Measurements from ENCODE around the gene PSMD12. TPM values are rescaled to one million over a fixed set of nuclear protein-coding genes. Genes with fewer than 3 reads are reported as not detected.

Gene PSMD12
- polyA plus RNA-seq, 1 of the 3 experiments (the other 2 are of a cell fraction) = 31.4 TPM

DNA sequence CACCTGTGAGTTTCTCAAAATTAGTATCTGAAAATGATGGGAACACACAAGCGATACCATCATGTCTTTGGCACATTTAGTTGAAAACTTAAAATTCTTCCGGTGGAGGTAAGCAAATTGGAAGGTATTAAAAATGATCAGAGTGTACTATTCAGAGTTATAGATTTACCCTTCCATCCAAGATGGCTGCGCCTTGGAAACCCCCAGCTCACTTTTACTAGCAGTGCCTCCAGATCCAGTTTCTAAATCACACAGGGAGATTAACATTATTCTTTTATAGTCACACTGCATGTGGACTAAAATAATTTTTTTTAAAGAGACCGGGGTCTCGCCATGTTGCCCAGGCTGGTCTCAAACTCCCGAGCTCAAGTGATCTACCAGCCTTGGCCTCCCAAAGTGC lies 25.7 kb upstream of the PSMD12 start:
- Histone ChIP-seq H4K20me1 (ENCODE audit: insufficient read depth) (no peaks in the 10 kb centered on the region), H3K27me3 (ENCODE audit: insufficient read depth) (no peaks in the 10 kb centered on the region), H3K9me2 (no peaks in the 10 kb centered on the region), H3K9me3 (no peaks in the 10 kb centered on the region), H3K79me2 (ENCODE audit: insufficient read depth) (peaks cover 47% of the 10 kb centered on the region), H3K36me3 (replicated peaks in 1 of 2; ENCODE audit: control insufficient read depth in 1 of 2, insufficient read depth in 2 of 2, low read length in 1 of 2) (no peaks in the 10 kb centered on the region), H3K4me1 (ENCODE audit: control insufficient read depth in 1 of 2, insufficient read depth in 2 of 2, low read depth in 1 of 2, low read length in 1 of 2) (peaks cover 5 to 6% of the 10 kb centered on the region in 2 experiments; a peak in 2 of 4 replicates), H3F3A (replicated peaks; ENCODE audit: insufficient read depth) (peaks cover 21% of the 10 kb centered on the region), H2AFZ (ENCODE audit: low read depth) (no peak overlapping the region), H3K4me2 (no peak overlapping the region), H3K4me3 (ENCODE audit: low read depth in 2 of 2, low read length in 1 of 2) (no peak overlapping the region), H3K9ac (no peak overlapping the region), H3K27ac (ENCODE audit: low read depth in 2 of 2, low read length in 1 of 2) (peak overlapping the region in 1 of 2 experiments; percentile 93; a peak in 1 of 4 replicates)
- POLR2A ChIA-PET = no interaction called here
- CTCF ChIA-PET = interaction anchor here (0.8 kb wide), 1 partner anchor 84 kb away, joined by 3 read pairs; no protein-coding TSS in a partner anchor
- no peak for TF ChIP-seq CHD2 (IDR thresholded peaks at IDR 0.05; ENCODE audit: low read length, partially characterized antibody)
- no peak for TF ChIP-seq FOSL2 (IDR thresholded peaks at IDR 0.05; ENCODE audit: borderline replicate concordance, low read depth)
- no peak for TF ChIP-seq GABPA (IDR thresholded peaks at IDR 0.05; ENCODE audit: low read depth)
- no peak for DNase-seq
- WGBS (ENCODE audit: low lambda C conversion rate) = 95% methylated on average over 6 of the region's 6 CpGs

DNA sequence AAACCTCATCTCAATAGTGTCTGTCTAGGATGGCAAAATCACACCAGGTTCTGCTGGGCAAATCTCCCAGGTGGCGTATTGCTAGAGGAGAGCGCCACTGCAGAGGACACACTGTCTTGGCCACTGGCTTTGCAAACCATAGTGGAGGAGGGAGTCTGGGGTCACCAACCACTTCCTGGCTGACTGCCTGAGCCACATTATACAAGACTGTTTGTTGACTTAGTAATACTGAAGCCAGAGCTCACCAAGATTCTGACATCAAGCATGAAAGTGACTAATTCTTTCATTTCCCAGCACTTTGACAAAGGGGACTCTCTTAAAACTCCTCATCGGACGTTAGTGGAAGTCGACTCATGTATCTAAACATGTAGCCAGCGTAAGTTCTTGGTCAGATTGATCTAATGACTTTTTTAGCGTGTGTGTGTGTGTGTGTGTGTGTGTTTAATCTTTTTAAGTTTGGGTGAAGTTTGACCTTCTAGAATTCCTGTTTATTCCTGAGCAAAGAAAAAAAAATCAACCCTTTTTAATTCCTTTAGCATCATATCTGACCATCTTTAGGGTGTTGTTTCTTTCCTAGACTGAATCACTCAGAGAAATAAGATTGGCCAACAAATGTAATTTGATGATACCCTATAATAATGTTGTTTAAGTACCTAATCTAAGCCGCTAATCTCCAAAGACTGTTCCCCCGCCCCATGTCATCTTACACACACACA lies 24.4 kb upstream of the PSMD12 start:
- Histone ChIP-seq H3K4me3 (ENCODE audit: low read depth in 2 of 2, low read length in 1 of 2) (no peak overlapping the region), H3K4me1 (ENCODE audit: control insufficient read depth in 1 of 2, insufficient read depth in 2 of 2, low read depth in 1 of 2, low read length in 1 of 2) (peaks cover 11 to 12% of the 10 kb centered on the region in 2 experiments), H3K9me3 (no peaks in the 10 kb centered on the region), H3K27me3 (ENCODE audit: insufficient read depth) (no peaks in the 10 kb centered on the region), H3F3A (replicated peaks; ENCODE audit: insufficient read depth) (peaks cover 21% of the 10 kb centered on the region), H2AFZ (ENCODE audit: low read depth) (no peak overlapping the region), H3K4me2 (peak overlapping the region; percentile 54), H3K79me2 (ENCODE audit: insufficient read depth) (peaks cover 56% of the 10 kb centered on the region), H3K9ac (peak overlapping the region; percentile 45; the same call in 1 of the 2 replicates), H4K20me1 (ENCODE audit: insufficient read depth) (no peaks in the 10 kb centered on the region; the same call in 1 of the 2 replicates), H3K9me2 (no peaks in the 10 kb centered on the region), H3K36me3 (replicated peaks in 1 of 2; ENCODE audit: control insufficient read depth in 1 of 2, insufficient read depth in 2 of 2, low read length in 1 of 2) (no peaks in the 10 kb centered on the region), H3K27ac (ENCODE audit: low read depth in 2 of 2, low read length in 1 of 2) (peak overlapping the region in 1 of 2 experiments; percentile 93; a peak in 3 of 4 replicates)
- 20% methylated on average over 9 of the region's 9 CpGs for WGBS (ENCODE audit: low lambda C conversion rate)
- TF ChIP-seq FOSL2 (IDR thresholded peaks at IDR 0.05; ENCODE audit: borderline replicate concordance, low read depth) = peak; percentile 73; the same call in 1 of the 2 replicates
- TF ChIP-seq NFIC (IDR thresholded peaks at IDR 0.05; ENCODE audit: borderline replicate concordance) = peak; percentile 64
- TF ChIP-seq MAX (IDR thresholded peaks at IDR 0.05; ENCODE audit: low read depth) = 0 out of 2 replicates have a peak, but pooled peaks have one; percentile 55
- TF ChIP-seq POLR2AphosphoS5 (IDR thresholded peaks at IDR 0.05; ENCODE audit: low read depth, low read length) = peak; percentile 61; the same call in 1 of the 2 replicates
- no peak for TF ChIP-seq EZH2phosphoT487 (IDR thresholded peaks at IDR 0.05; ENCODE audit: borderline replicate concordance, low read depth)
- TF ChIP-seq ZBTB33 (IDR thresholded peaks at IDR 0.05; ENCODE audit: borderline replicate concordance, low read depth) = no peak
- peak; percentile 55; the same call in 1 of the 2 replicates for TF ChIP-seq GATA2 (CRISPR knock-in tag; IDR thresholded peaks at IDR 0.05)
- TF ChIP-seq, protein P1, sequence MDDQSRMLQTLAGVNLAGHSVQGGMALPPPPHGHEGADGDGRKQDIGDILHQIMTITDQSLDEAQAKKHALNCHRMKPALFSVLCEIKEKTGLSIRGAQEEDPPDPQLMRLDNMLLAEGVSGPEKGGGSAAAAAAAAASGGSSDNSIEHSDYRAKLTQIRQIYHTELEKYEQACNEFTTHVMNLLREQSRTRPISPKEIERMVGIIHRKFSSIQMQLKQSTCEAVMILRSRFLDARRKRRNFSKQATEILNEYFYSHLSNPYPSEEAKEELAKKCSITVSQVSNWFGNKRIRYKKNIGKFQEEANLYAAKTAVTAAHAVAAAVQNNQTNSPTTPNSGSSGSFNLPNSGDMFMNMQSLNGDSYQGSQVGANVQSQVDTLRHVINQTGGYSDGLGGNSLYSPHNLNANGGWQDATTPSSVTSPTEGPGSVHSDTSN (IDR thresholded peaks at IDR 0.05) = peak; percentile 68
- peak; percentile 55; the same call in 1 of the 2 replicates for TF ChIP-seq JUND (IDR thresholded peaks at IDR 0.05)
- no peak for TF ChIP-seq MXI1 (IDR thresholded peaks at IDR 0.05; ENCODE audit: low read depth, low read length)
- TF ChIP-seq TCF12 (IDR thresholded peaks at IDR 0.05) = peak; percentile 84
- TF ChIP-seq RXRA (IDR thresholded peaks at IDR 0.05; ENCODE audit: borderline replicate concordance, low read depth) = peak; percentile 5; the same call in 1 of the 2 replicates
- TF ChIP-seq EP300 (IDR thresholded peaks at IDR 0.05; ENCODE audit: borderline replicate concordance in 1 of 2, low read depth in 1 of 2, low read length in 1 of 2) = peak in 1 of 2 experiments; percentile 67; a peak in 1 of 4 replicates
- TF ChIP-seq SIN3A (IDR thresholded peaks at IDR 0.05; ENCODE audit: borderline replicate concordance, low read depth, low read length) = peak; percentile 71; the same call in 1 of the 2 replicates
- TF ChIP-seq, protein P2, sequence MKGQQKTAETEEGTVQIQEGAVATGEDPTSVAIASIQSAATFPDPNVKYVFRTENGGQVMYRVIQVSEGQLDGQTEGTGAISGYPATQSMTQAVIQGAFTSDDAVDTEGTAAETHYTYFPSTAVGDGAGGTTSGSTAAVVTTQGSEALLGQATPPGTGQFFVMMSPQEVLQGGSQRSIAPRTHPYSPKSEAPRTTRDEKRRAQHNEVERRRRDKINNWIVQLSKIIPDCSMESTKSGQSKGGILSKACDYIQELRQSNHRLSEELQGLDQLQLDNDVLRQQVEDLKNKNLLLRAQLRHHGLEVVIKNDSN (IDR thresholded peaks at IDR 0.05; ENCODE audit: borderline replicate concordance, low read depth) = no peak
- DNase-seq = no peak
- CTCF ChIA-PET = interaction anchor here (1.2 to 7.3 kb wide), 5 partner anchors 14 to 238 kb away, joined by 3 to 234 read pairs (median 9); partner anchors contain the start of gene PITPNC1
- POLR2A ChIA-PET = no interaction called here

Measured in SK-N-SH (cell line).